Bladder microvascular endothelial cell (primary cell): ENCODE data around the gene TUT7. TPM values are rescaled to one million over a fixed set of nuclear protein-coding genes. Genes with fewer than 3 reads are reported as not detected.

Source experiments
- total RNA-seq: library from RNA; depleted of rRNA; stranded (reverse); fragments of >200 nt; gene quantifications from 2 replicates; pipeline ENCODE4 v1.2.3, GENCODE V29; 2014

Gene TUT7
- total RNA-seq = 21.0 and 43.5 TPM in 2 replicates

GRCh38 chr9:86354011-86354817, at the start of gene TUT7:
Gene TUT7, minus strand, starts transcription at chr9:86354410. Its CDS starts 1,211 bp downstream, at chr9:86353199.

GRCh38 chr9:86282077-86282978, 71.9 kb downstream of the TUT7 start, which contains the start of gene ISCA1:
Gene ISCA1, minus strand, starts transcription at chr9:86282538. Its CDS starts 80 bp downstream, at chr9:86282458.

GRCh38 chr9:86259557-86259956, 94.7 kb downstream of the TUT7 start, which contains the start of gene C9orf153:
Gene C9orf153, minus strand, starts transcription at chr9:86259657. Its CDS starts 30,054 bp downstream, at chr9:86229603.

Other genes starting within 250 kb of the TUT7 start
- 0.94 TPM in 1 of 2 replicates, not detected in the other for gene C9orf153, start 94.8 kb downstream of the TUT7 start, total RNA-seq
- gene ISCA1, start 71.9 kb downstream of the TUT7 start, total RNA-seq = 16.2 and 25.2 TPM in 2 replicates